Measurements from ENCODE around the gene AGGF1.

Gene AGGF1

DNA sequence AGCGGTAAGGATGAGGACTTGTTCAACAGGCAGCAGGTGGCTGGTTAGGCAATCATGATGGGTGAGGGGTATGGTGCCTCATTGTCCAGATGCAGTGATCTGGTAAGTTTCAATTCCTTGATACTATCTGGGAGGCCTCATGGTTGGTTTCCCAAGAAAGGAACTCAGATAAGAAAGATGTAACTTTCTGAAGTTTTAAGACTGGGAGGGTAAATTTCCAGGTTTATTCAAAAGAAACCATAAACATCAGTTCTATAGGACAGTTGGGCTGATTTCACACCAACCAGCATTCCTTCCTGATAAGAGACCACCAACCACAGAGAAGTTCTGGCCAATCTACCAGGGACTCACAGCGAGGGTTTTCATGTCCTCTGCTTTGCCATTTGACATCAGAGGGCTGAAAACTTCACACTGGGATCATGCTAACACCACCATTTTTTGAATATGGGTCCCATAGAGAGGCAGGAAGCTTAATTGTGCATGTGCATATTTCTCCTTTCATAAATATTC, 773 bp upstream of the AGGF1 start:
- no peaks in the 10 kb centered on the region for H3K27me3 ChIP-seq (ENCODE audit: insufficient read depth, low read length, poor library complexity)
- H4K5ac ChIP-seq (ENCODE audit: low read length), result peak overlapping the region; percentile 97
- H3K18ac ChIP-seq (ENCODE audit: low read length), result no peak overlapping the region
- no peak overlapping the region for H3K56ac ChIP-seq (ENCODE audit: low read length)
- H3K4ac ChIP-seq (ENCODE audit: low read depth, low read length), result no peak overlapping the region
- H3K4me2 ChIP-seq (ENCODE audit: low read length), result no peak overlapping the region
- no peak overlapping the region for H2BK120ac ChIP-seq (ENCODE audit: low read depth, low read length)
- H4K8ac ChIP-seq (ENCODE audit: low read depth, low read length), result no peak overlapping the region
- H3K36me3 ChIP-seq (ENCODE audit: control insufficient read depth, insufficient read depth, low read length), result no peaks in the 10 kb centered on the region
- H2BK15ac ChIP-seq (replicated peaks; ENCODE audit: low read depth), result no peak overlapping the region
- no peak overlapping the region for H3K9ac ChIP-seq (ENCODE audit: low read length)
- H2BK5ac ChIP-seq (ENCODE audit: low read length), result no peak overlapping the region
- no peak overlapping the region for H3K23ac ChIP-seq (ENCODE audit: low read length)
- peak; percentile 7 for DNase-seq
- no peak overlapping the region for H3K27ac ChIP-seq (ENCODE audit: low read depth, low read length)
- no peak overlapping the region for H2AK5ac ChIP-seq (ENCODE audit: low read length)
- H3K79me1 ChIP-seq (ENCODE audit: low read length), result peaks cover 2% of the 10 kb centered on the region
- no peaks in the 10 kb centered on the region for H3K79me2 ChIP-seq (ENCODE audit: control insufficient read depth, insufficient read depth, low read length)
- H3K4me1 ChIP-seq (ENCODE audit: control insufficient read depth, low read depth, low read length), result peaks cover 2% of the 10 kb centered on the region
- no CpG with 5 or more reads among the region's 2 CpGs for WGBS (ENCODE audit: extremely low coverage, insufficient coverage, low lambda C conversion rate)
- no peak overlapping the region for H3K4me3 ChIP-seq (ENCODE audit: low read length)

DNA sequence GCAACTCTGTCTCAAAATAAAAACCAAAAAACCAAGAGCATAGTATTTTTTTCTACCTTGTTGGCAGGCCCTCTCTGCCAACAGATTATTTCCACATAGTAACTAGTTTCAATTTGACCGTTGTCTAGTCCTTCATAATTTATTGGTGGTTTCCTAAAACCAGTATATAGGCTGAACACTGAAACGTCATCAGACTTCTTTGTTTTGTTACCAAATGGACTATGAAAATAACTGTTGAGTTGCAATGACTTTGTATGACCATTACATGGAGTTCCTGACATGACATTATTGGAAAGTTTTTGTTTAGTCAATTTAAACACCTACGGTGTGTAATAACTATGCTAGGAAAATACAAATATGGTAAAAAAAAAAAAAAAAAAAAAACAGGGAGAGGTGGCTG, 1.7 kb downstream of the AGGF1 start:
- Histone ChIP-seq H2BK15ac (replicated peaks; ENCODE audit: low read depth) (no peak overlapping the region), H3K27me3 (ENCODE audit: insufficient read depth, low read length, poor library complexity) (no peaks in the 10 kb centered on the region), H3K27ac (ENCODE audit: low read depth, low read length) (no peak overlapping the region), H3K4ac (ENCODE audit: low read depth, low read length) (no peak overlapping the region), H3K4me1 (ENCODE audit: control insufficient read depth, low read depth, low read length) (peaks cover 2% of the 10 kb centered on the region), H3K79me2 (ENCODE audit: control insufficient read depth, insufficient read depth, low read length) (no peaks in the 10 kb centered on the region), H3K18ac (ENCODE audit: low read length) (no peak overlapping the region), H2BK5ac (ENCODE audit: low read length) (no peak overlapping the region), H4K8ac (ENCODE audit: low read depth, low read length) (no peak overlapping the region), H4K5ac (ENCODE audit: low read length) (no peak overlapping the region), H3K4me2 (ENCODE audit: low read length) (no peak overlapping the region), H3K79me1 (ENCODE audit: low read length) (peaks cover 2% of the 10 kb centered on the region), H2AK5ac (ENCODE audit: low read length) (no peak overlapping the region), H3K4me3 (ENCODE audit: low read length) (no peak overlapping the region), H2BK120ac (ENCODE audit: low read depth, low read length) (no peak overlapping the region), H3K23ac (ENCODE audit: low read length) (no peak overlapping the region), H3K36me3 (ENCODE audit: control insufficient read depth, insufficient read depth, low read length) (no peaks in the 10 kb centered on the region), H3K56ac (ENCODE audit: low read length) (no peak overlapping the region), H3K9ac (ENCODE audit: low read length) (no peak overlapping the region)
- no peak for DNase-seq
- no CpG with 5 or more reads among the region's 3 CpGs for WGBS (ENCODE audit: extremely low coverage, insufficient coverage, low lambda C conversion rate)

DNA sequence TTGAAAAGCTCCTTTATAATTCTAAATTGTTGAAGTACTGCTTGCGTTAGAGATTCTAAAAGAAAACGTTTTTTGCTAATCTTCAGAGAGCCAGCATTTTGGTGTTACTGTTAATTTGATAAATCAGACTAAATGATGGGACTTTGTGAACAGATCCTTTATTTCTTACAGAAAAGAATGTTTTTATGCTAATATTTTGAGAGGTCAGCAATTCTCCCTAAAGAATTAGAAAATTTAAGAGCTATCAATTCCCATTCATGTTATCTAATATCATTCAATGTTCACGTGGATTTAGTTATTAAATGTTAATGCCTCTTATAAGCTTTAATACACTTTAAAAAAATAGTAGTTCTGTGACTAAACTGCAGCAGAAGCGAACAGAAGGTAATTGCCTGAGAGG, 2.4 kb downstream of the AGGF1 start:
- no peak overlapping the region for H4K5ac ChIP-seq (ENCODE audit: low read length)
- H4K8ac ChIP-seq (ENCODE audit: low read depth, low read length), result no peak overlapping the region
- H3K4me2 ChIP-seq (ENCODE audit: low read length), result no peak overlapping the region
- no peak overlapping the region for H2BK5ac ChIP-seq (ENCODE audit: low read length)
- no peak overlapping the region for H3K27ac ChIP-seq (ENCODE audit: low read depth, low read length)
- H3K9ac ChIP-seq (ENCODE audit: low read length), result no peak overlapping the region
- H3K56ac ChIP-seq (ENCODE audit: low read length), result no peak overlapping the region
- H3K27me3 ChIP-seq (ENCODE audit: insufficient read depth, low read length, poor library complexity), result no peaks in the 10 kb centered on the region
- no peak overlapping the region for H3K23ac ChIP-seq (ENCODE audit: low read length)
- no CpG with 5 or more reads among the region's 4 CpGs for WGBS (ENCODE audit: extremely low coverage, insufficient coverage, low lambda C conversion rate)
- no peaks in the 10 kb centered on the region for H3K36me3 ChIP-seq (ENCODE audit: control insufficient read depth, insufficient read depth, low read length)
- H3K4me3 ChIP-seq (ENCODE audit: low read length), result no peak overlapping the region
- no peak overlapping the region for H2AK5ac ChIP-seq (ENCODE audit: low read length)
- H3K79me1 ChIP-seq (ENCODE audit: low read length), result peaks cover 2% of the 10 kb centered on the region
- no peak overlapping the region for H3K18ac ChIP-seq (ENCODE audit: low read length)
- no peak overlapping the region for H2BK120ac ChIP-seq (ENCODE audit: low read depth, low read length)
- no peak overlapping the region for H3K4ac ChIP-seq (ENCODE audit: low read depth, low read length)
- no peak for DNase-seq
- H2BK15ac ChIP-seq (replicated peaks; ENCODE audit: low read depth), result no peak overlapping the region
- no peaks in the 10 kb centered on the region for H3K79me2 ChIP-seq (ENCODE audit: control insufficient read depth, insufficient read depth, low read length)
- peaks cover 2% of the 10 kb centered on the region for H3K4me1 ChIP-seq (ENCODE audit: control insufficient read depth, low read depth, low read length)

DNA sequence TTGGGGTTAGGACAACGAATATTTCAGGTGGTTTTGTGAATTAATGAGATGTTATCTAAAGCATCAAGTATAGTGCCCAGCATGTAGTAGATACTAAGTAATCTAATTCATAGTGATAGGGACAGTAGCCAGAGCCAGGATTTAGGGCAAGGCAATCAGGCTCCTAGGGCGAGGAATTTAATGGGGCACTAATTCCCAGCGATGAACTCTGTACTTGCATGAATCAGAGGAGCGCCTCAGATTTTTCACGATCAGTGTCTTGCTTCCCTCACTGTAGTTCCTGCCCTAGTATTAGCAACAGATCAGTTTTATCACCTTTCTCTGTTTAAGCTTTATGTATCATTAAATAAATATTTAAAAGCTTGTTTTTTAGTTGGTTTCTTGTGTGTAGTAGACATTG, 3.1 kb downstream of the AGGF1 start:
- no peak overlapping the region for H3K4me3 ChIP-seq (ENCODE audit: low read length)
- H2BK120ac ChIP-seq (ENCODE audit: low read depth, low read length), result no peak overlapping the region
- H3K56ac ChIP-seq (ENCODE audit: low read length), result no peak overlapping the region
- peaks cover 2% of the 10 kb centered on the region for H3K4me1 ChIP-seq (ENCODE audit: control insufficient read depth, low read depth, low read length)
- no peak overlapping the region for H3K4me2 ChIP-seq (ENCODE audit: low read length)
- H3K4ac ChIP-seq (ENCODE audit: low read depth, low read length), result no peak overlapping the region
- H4K5ac ChIP-seq (ENCODE audit: low read length), result no peak overlapping the region
- H3K27ac ChIP-seq (ENCODE audit: low read depth, low read length), result no peak overlapping the region
- no CpG with 5 or more reads among the region's 5 CpGs for WGBS (ENCODE audit: extremely low coverage, insufficient coverage, low lambda C conversion rate)
- H3K79me2 ChIP-seq (ENCODE audit: control insufficient read depth, insufficient read depth, low read length), result no peaks in the 10 kb centered on the region
- no peak overlapping the region for H3K18ac ChIP-seq (ENCODE audit: low read length)
- no peak overlapping the region for H2AK5ac ChIP-seq (ENCODE audit: low read length)
- peak overlapping the region; percentile 37 for H3K23ac ChIP-seq (ENCODE audit: low read length)
- no peak overlapping the region for H4K8ac ChIP-seq (ENCODE audit: low read depth, low read length)
- DNase-seq, result peak; percentile 3
- H3K27me3 ChIP-seq (ENCODE audit: insufficient read depth, low read length, poor library complexity), result no peaks in the 10 kb centered on the region
- no peak overlapping the region for H2BK15ac ChIP-seq (replicated peaks; ENCODE audit: low read depth)
- H2BK5ac ChIP-seq (ENCODE audit: low read length), result no peak overlapping the region
- H3K79me1 ChIP-seq (ENCODE audit: low read length), result peaks cover 2% of the 10 kb centered on the region
- no peaks in the 10 kb centered on the region for H3K36me3 ChIP-seq (ENCODE audit: control insufficient read depth, insufficient read depth, low read length)
- no peak overlapping the region for H3K9ac ChIP-seq (ENCODE audit: low read length)

DNA sequence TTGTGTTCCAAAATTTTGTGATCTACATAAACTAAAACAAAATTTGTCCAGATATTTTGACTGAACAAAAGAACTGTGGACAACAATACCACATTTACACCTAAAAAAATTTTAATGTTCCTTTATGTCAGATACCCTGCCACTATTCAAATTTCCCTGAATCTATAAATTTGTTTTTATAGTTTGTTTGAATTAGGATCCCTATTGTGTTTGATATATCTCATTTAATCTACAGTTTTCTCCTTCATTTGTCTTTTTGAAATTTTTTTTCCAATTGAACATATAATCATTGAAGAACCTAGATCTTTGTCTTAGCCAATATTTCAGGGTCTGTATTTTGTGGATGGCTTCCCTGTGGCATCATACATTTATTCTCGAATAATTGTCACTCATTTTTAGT, 5.7 kb downstream of the AGGF1 start:
- Histone ChIP-seq H3K4me2 (ENCODE audit: low read length) (no peak overlapping the region), H3K27ac (ENCODE audit: low read depth, low read length) (no peak overlapping the region), H2BK120ac (ENCODE audit: low read depth, low read length) (no peak overlapping the region), H3K4ac (ENCODE audit: low read depth, low read length) (no peak overlapping the region), H3K4me3 (ENCODE audit: low read length) (no peak overlapping the region), H2BK5ac (ENCODE audit: low read length) (no peak overlapping the region), H3K36me3 (ENCODE audit: control insufficient read depth, insufficient read depth, low read length) (peaks cover 2% of the 10 kb centered on the region), H3K23ac (ENCODE audit: low read length) (no peak overlapping the region), H3K4me1 (ENCODE audit: control insufficient read depth, low read depth, low read length) (peaks cover 2% of the 10 kb centered on the region), H4K5ac (ENCODE audit: low read length) (no peak overlapping the region), H3K18ac (ENCODE audit: low read length) (no peak overlapping the region), H3K56ac (ENCODE audit: low read length) (no peak overlapping the region), H2AK5ac (ENCODE audit: low read length) (no peak overlapping the region), H3K9ac (ENCODE audit: low read length) (no peak overlapping the region), H3K27me3 (ENCODE audit: insufficient read depth, low read length, poor library complexity) (no peaks in the 10 kb centered on the region), H3K79me2 (ENCODE audit: control insufficient read depth, insufficient read depth, low read length) (no peaks in the 10 kb centered on the region), H3K79me1 (ENCODE audit: low read length) (peaks cover 2% of the 10 kb centered on the region), H4K8ac (ENCODE audit: low read depth, low read length) (no peak overlapping the region), H2BK15ac (replicated peaks; ENCODE audit: low read depth) (no peak overlapping the region)
- no peak for DNase-seq
- no CpG with 5 or more reads among the region's 1 CpG for WGBS (ENCODE audit: extremely low coverage, insufficient coverage, low lambda C conversion rate)

DNA sequence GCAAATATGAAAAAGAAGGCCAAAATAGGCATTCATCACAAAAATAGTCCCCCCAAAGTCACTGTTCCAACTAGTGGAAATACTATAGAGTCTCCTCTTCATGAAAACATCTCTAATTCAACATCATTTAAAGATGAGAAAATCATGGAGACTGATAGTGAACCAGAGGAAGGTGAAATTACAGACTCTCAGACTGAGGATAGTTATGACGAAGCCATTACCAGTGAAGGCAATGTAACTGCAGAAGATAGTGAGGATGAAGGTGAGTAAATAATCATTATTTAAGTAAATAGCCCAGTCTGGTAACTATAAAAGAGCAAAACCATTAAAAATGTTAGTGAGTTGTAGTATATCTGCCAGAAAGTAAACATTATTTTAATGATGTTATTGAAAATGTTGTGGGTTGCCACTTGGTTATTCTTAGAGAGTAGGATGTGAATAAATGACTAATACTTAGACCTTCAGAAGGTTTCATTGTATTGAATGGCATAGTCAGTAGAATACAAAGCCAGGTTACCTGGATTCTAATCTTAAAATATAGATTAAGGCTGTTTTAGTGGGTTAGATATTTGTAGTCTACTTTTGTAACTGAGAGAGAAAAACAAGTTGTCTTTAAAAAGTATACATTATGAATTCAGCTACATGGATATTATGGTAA, 16.3 kb downstream of the AGGF1 start:
- Histone ChIP-seq H3K4me3 (ENCODE audit: low read length) (no peak overlapping the region), H3K79me2 (ENCODE audit: control insufficient read depth, insufficient read depth, low read length) (no peaks in the 10 kb centered on the region), H3K9ac (ENCODE audit: low read length) (no peak overlapping the region), H4K5ac (ENCODE audit: low read length) (no peak overlapping the region), H2BK120ac (ENCODE audit: low read depth, low read length) (no peak overlapping the region), H3K27me3 (ENCODE audit: insufficient read depth, low read length, poor library complexity) (no peaks in the 10 kb centered on the region), H3K23ac (ENCODE audit: low read length) (no peak overlapping the region), H3K79me1 (ENCODE audit: low read length) (no peaks in the 10 kb centered on the region), H2BK15ac (replicated peaks; ENCODE audit: low read depth) (no peak overlapping the region), H3K18ac (ENCODE audit: low read length) (no peak overlapping the region), H3K27ac (ENCODE audit: low read depth, low read length) (no peak overlapping the region), H3K56ac (ENCODE audit: low read length) (no peak overlapping the region), H3K4me2 (ENCODE audit: low read length) (no peak overlapping the region), H3K4me1 (ENCODE audit: control insufficient read depth, low read depth, low read length) (no peaks in the 10 kb centered on the region), H2BK5ac (ENCODE audit: low read length) (no peak overlapping the region), H4K8ac (ENCODE audit: low read depth, low read length) (no peak overlapping the region), H3K36me3 (ENCODE audit: control insufficient read depth, insufficient read depth, low read length) (no peaks in the 10 kb centered on the region), H2AK5ac (ENCODE audit: low read length) (no peak overlapping the region), H3K4ac (ENCODE audit: low read depth, low read length) (no peak overlapping the region)
- no peak for DNase-seq
- WGBS (ENCODE audit: extremely low coverage, insufficient coverage, low lambda C conversion rate), result no CpG with 5 or more reads among the region's 1 CpG
